GF-D8 (cell line): Measurements from ENCODE around the gene RELN.

Source experiments
- DNase-seq: peaks from one replicate; lab custom pipeline; 2025; lab: John Stamatoyannopoulos, UW

RELN gene

DNA sequence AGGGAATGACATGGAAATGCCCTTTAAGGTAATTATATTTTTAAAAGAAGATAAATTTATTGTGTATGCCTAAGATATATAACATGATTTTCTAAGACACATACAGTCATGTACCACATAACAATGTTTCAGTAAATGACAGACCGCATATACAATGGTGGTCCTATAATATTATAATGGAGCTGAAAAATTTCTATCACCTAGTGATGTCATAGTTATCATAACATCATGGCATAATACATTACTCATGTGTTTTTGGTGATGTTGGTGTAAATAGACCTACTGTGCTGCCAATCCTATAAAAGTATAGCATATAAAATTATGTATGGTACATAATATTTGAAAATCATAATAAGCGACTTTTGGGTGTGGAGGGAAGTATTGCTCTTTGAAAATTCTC, 306.1 kb downstream of the RELN start:
- no peak for DNase-seq

DNA sequence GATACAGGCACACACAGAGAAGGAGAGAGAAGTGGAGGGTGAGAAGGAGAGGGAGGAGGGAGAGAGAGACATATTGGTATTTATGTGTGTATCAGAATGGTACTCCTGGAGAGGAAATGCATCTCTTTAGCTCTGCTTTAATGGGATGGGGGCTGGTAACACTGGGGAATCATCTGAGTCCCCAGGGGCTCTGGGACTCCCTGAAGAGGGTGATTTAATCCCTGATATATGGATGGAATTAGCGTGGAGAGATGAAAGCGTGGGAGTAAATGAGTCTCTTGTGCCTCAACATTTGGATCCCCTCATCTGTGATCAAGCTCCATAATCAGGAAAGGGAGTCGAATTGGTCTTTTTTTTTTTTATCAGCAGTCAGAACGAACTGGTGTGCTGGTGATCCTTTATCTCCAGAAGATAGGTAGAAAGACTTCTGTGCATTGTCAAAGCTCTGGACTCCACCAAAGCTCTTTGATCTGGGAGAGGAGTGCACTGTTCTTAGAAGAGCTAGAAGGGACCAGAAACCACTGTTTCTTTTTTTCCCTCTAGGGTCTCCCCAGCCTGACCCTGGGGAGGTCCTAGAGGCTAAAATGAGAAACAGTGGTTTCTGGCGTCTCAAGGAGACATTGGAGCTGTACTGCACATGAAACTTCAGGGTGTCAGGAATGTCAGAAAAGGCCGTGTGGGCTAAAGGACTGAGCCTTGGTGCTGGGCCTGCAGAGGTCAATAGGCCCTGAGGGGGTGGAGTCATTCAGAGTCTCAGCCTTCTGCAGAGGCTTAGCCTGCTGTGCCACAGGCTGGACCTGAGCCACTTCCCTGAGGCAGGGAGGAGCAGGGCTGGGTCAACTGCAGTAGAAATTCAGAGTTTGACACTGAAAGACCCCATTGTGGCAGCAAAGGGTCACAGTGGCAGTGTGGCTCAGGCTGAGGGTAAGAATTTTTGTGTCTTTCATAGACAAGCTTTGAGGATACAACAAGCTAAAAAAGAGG, 309.0 kb downstream of the RELN start:
- no peak for DNase-seq

DNA sequence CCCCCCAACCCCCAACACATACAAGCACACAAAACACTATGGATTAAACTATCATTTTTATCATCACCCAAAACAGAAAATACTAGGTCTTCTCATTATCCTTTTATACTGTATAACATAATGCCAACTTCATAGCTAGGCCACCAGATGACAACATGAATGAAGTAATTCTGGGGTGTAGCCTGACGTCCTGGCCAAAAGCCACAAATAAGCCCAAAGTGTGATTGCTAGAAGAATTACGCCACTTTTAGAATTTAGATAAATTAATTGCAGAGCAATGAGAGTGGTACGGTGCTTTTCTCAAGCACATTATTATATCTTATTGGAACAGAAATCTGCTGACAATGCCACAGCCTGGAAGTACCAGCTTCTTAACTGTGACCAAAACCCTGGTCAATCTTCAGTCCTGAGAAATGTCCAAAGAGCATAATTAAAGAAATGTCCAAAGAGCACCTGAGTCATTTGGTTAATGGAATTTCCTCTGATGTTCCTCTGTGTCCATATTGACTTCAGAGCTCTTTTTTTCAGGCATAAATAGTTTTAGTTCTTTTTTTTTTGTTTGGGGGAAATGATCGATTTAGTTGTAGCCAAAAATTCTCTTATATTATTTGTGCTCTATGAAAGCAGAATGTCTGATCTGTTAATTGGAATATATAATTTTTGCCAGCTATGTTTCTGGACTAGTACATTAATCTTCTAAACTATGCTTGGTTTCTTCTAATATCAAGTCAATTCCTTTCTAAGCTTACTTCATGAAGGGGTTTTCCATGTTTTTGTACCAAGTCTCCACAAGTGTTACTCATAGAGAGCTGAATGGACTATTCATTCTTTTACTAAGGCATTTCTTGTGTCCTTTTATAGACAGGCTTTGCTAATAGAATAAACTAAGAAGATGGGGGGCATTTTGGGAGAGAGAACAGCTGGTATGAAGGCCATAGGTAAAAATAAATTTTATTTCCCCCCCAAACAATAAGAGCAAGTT, 310.0 kb downstream of the RELN start:
- DNase-seq, result no peak

DNA sequence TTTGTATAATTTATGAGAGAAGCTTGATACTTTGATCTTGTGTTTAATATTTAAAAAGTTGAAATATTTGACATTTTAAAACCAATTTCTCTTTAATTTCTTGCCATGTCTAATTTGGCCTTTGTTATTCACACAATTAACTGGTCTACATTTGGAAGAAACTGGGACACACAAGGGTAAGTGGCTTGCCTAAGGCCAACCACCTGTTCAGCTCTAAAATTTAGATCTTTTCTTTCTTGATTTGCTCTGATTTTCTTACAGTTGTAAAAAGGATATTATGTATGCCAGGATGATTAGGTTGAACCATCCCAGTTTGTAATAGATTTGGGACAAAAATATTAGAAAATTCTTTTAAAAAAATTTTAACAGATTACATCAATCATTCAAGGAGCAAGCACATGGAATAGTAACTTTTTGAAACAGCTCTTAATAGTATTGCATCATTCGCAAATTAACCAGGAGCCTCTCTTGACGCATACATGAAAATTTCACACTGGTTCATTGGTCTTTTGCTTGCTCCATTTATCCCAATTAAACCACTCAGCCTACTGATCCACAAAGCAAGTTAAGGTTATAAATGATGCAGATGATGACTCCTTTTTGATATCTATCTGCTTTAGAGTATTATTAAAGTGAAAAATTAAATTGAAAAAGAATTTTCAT, 321.0 kb downstream of the RELN start:
- DNase-seq, result no peak

DNA sequence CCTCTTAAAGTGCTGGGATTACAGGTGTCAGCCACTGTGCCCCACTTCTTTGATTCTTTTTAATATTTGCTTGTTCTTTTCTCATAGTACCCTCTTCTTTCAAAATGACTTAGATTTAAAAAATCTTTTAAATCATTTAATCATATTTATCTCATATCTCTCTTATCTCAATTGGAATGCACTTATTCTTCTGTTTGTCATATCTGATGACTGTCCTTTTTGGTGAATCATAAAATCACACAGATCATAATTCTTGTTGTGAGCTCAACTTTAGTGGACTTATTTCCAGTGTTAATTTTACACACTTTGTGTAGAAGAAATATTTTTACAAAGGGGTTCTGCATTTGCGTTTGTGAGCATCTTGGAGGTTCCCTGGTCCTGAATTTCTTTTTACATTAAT, 323.1 kb downstream of the RELN start:
- DNase-seq, result no peak

DNA sequence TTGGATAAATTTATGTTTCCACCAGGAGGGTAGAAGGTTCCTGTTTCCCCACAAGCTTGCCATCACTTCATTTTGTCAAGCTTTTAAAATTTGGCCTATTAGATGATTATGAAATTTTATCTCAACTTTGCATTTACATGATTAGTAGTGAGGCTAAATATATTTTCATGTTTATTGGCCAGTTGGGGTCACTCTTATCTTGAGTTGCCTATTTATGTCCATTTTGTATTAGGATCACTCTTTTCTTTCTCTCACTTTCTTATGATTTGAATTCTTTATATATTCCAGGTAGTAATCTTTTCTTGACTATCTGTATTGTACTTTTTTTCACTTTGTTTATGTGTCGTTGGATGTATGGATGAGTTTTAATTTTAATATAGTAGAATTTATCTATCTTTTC, 324.9 kb downstream of the RELN start:
- no peak for DNase-seq

DNA sequence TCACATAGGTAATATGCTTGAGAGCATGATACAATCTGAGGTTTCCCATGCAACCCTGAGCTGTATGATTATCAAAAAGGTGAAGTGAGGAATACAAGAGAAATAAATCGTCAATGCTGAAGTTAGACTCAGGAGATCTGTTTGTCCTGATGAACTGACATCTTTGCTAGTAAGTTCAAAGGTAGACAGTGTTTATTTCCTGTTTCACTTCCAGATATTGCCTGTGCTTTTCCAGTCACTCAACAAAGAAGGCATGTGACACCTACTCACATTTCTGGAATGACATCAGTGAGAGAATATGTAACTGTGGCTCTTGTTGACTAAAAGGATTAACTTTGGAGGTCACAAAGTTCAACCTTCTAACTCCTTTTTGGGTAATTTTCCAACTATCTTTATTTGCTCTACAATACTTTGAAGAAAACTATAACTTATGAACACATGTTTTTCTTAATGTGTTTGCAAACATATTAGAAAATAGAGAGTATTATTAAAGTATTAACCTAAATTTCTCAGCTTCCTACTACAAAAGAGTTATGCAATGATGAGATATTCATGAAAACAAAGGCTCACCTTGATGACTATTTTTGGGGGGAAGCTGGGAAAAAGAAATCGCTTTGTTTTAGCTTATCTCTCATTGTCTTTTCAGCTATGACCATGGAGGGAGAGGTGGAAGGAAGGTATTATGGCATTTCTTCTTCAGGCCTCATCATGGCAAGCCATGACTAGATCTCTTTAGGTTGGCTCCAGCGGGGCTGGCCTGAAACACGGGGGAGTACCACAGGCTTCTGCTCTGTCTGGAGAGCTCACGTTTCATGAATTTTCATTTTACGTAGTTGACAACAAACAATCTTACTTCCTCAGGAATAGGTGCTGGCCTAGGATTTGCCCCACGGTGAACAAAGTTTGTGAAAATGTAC, 328.7 kb downstream of the RELN start:
- no peak for DNase-seq

DNA sequence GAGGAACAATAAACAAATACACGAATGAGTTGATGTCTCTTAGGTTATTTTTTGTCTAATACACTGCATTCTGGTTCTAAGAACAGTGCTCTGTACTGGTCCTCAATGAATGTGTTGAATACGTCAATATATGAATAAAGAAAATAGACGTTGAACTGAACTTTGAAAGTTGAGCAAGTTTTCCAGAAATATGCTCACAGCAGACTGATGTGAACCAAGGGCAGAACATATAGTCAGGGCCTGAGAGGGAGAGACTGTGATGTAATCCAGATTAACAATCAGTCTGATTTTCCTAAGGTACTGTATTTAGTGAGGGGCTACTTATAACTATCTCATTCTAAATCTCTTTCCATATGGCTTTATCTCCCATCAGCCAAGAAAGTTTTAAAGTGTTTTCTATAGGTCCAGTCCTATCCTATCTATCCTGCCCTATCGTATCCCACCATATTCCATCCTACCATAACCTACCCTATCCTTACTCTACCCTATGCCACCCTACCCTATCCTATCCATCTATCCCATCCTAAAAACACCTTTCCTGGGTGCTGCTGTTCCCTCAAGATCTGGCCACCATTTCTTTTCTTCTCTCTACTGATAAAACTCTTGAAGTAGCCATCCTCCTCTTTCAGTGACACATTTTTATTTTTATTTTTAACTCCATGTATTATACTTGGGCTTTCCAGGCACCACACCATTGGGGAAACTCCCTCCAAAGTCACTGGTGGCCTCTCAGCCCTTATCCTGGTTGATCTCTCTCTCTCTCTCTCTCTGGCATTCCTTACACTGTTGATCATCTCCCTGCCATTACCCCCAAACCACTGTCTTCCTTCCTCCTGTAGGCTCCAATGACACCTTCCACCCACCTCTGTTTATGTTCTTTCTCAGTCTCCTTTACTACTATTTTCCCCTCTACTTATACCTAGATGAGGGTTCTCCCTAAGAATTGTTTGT, 331.1 kb downstream of the RELN start:
- no peak for DNase-seq

DNA sequence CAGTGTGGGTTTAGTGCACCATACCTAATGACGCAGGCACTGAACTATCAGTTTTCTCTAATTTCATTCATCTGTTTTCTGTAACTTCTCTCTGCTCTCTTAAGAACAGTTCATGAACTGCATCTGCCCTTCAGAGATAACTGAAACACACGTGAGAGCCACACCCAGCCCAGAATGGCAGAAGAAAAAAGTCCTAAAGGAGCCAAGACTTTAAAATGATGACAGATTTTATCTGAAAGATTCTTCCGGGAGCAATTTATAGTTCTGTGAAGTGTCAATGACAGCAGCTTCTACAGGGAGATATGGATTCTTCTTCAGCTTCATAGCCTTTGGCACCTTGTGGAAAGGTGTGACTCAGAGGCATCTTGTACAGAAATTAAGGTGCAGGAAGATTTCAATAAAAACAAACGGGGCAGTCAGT, 332.0 kb downstream of the RELN start:
- DNase-seq, result no peak

DNA sequence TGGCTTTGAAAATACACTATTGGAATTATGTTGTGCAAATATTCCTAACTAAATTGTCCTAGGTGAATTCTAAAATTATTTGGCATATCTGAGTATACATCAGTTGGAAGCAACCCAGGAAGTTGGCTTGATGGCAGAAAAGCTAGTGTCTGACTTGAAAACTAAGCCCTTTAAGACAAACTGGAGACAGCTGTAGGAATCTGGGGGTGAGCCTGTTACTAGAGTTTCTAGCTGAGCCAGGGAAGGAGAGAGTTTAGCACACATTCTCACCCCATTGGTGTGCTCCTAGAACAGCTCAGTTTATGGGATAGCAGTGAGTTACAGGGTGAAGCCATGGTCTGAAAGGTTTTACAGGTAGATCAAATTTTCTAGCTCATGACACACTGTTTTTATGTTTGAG, 333.2 kb downstream of the RELN start:
- DNase-seq, result no peak

DNA sequence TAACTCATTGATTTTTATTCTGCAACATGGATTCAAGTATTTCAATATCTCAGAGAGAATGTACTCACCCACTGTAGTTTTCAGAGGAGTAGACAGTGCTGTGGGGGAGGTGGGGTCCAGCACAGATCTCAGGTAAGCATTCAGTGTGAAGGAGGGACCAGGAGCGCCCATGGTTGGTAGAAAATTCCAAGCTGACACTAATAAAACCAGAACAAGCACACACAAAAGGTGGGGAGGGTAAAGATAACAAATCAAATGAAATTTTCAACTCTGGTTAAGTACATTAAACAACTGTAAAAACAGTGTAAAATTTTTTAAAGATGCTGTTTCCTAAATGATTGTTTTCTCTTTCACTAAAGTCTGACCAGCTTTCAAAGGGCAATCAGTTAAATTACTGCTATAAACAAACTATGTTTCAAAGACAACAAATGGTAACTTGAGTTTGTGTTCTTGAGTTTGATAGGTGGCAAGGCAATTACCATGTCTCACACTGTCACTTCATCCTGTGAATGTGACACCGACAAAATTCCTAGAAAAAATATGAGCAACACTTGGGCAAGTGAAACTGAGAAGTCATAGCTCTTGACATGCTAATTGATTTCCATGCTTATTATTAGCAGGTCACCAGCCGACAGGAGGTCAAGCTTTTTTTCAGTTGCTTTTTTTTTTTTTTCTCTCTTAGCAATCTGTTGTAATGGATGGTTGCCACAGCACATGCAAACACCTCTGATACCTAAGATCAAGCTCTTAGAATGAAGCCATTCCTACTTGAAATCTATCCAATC, 337.7 kb downstream of the RELN start:
- DNase-seq, result no peak

DNA sequence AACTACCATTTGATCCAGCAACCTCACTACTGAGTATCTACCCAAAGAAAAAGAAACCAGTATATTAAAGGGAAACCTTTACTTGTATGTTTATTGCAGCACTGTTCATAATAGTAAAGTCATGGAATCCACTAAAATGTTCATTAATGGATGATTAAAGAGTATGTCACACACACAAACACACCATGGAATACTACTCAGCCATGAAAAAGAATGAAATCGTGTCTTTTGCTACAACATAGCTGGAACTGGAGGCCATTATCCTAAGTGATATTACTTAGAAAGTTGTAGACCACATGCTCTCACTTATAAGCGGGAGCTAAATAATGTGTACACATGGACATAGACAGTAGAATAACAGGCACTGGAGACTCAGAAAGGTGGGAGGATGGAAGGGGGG, 340.4 kb downstream of the RELN start:
- DNase-seq, result no peak

DNA sequence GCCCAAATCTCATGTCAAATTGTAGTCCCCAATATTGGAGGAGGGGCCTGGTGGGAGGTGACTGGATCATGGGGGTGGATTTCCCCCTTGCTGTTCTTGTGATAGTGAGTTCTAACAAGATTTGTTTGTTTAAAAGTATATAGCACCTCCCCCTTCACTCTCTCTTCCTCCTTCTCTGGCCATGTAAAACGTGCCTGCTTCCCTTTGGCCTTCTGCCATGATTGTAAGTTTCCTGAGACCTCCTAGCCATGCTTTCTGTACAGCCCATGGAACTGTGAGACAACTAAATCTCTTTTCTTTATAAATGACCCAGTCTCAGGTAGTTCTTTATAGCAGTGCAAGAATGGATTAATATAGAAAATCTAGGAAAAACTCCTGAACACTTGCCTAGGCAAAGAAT, 341.3 kb downstream of the RELN start:
- no peak for DNase-seq

DNA sequence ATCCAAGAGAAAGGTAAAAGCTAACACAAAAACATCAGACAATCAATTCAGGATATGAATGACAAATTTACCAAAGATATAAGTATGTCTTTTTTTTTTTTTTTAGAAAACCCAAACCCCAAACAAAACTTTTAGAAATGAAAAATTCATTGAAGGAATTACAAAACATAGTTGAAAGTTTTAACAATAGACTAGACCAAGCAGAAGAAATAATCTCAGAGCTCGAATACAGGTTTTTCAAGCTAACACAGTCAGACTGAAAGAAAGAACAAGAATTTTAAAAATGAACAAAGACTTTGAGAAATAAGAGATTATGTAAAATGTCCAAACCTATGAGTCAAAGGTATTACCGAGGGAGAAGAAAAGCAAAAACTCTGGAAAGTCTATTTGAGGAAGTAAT, 345.1 kb downstream of the RELN start:
- no peak for DNase-seq

DNA sequence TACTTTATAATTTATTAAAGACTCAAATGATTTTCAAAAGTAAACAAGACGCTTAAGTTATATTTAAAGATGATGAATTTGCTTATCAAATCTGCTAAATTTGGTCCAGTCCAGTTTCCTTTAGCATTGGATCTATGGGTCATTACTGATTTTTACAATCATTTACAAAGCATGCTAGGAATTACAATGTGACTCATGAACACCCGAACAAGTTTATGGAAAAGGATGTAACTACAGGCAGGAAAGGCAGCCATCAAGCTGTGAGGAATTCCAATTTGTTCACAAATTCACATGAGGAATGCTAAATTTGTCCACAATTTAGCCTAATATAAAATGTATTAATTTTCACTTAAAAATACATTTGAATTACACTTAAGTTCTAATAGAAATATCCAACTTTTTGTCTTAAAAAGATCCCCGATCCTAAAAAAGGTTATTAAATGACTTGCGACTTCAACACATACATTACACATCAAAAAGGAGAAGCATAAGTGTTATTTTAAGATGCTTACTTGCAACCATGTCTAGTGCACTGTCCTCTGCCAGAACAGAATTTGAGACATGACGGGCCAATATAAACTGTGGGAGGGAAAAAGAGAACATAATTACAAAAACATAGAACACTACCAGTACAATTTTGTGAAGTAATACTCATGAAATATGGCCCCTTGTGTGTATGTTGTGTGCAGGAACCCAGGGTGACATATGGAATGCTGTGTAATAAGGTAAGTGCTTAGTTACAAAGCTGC, 349.3 kb downstream of the RELN start:
- no peak for DNase-seq

DNA sequence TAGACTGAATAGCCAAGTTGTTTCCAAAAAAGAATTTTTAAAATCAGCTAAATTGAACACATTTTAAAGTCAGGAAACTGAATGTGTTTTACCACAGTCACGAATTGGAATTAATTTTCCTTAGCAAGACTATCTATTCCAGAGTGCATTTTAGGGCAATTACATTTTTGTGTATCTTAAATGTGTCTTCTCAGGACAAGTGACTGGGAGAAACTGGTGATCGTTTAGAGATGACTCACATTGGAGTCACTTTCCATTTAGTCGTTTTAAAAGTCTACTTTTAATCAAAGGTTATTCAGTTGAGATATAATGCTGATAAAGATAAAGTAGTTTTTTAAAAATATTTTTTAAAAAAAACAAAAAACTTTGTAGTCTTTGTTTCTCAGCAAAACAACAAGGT, 351.7 kb downstream of the RELN start:
- DNase-seq, result no peak

DNA sequence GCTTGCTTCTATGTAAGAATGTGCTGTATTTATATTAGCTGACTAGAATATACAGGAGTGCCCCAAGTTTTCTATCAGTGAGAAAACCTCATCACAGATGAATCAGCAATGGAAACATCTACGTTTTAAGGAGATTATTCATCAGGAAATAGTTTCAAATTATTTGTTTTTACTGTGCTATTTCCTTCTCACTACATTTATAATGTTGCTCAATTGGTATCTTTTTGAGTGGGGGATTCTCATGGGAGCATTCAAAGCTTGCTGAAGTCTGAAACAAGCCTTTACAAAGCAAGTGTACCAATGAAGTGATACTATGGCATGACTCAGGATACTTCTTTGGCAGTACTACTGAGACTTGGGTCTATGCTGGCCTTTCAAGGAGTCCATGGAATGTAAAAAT, 352.4 kb downstream of the RELN start:
- no peak for DNase-seq

DNA sequence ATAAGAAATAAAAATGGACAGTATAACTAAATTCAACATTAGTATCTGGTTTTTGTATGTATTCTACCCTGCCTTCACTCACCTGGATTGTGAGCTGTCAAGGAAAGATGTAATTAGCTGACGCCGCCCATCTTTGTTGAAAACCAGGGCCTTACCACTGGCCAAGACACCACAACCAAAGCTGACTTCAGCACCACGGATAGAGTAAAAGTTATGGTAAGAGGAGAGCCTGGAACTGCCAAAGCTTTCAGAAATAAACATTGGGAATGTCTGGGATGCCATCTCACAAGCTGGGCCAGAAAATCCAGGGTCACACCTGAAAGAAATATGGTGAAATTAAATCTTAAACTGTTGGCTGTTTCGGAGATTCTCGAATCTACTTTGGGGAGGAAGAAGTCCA, 353.3 kb downstream of the RELN start:
- DNase-seq, result no peak
